Measurements from ENCODE around the gene PACS2.
"Not testable (repeated sequence)": the region's sequence is repeated elsewhere in the genome, so short reads cannot be mapped to it uniquely, and the experiment has no call there.

PACS2 gene

DNA sequence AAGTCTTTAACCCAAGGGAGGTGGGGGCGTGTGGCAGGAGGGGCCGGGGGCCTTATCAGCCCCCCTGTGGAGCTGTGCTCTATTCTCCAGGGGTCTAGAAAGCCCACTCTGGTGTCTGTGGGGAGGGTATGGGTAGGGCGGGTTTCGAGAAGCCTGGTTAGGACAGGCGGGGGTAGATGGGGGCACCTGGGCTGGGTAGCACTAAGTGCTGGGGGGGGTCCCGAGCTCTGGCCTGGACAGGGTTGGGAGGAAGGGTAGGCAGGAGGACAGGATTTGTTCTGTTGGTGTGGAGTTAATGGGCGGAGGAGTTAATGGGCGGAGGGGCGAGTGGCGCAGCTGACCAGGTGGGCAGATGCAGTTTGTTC lies 2.0 kb downstream of the PACS2 start:
- no peak for DNase-seq

DNA sequence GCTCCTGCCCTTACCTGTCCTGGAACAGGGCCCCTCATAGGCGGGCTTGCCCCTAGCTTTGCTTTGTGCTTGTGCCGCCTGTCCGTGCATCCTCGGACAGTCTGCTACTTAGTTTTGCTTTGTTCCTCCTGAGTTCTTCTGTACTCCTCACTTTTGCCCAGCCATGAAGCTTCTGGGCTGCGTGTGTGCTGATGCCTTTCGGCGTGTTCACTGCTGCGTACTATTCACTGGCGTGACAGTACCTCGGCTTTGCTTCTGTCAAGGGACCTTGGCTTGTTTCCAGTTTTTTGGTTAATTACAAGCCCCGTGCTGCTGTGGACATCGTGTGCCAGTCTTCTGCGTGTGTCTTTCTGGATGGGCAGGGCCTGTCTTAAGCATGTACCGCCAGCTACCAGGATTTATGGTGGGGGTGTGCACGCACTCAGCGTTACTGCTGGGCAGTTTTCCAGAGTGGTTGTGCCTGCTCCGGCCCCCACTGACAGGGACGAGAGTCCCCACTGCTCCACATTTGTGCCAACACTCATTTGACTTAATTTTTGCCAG lies 2.5 kb downstream of the PACS2 start:
- no peak for DNase-seq

DNA sequence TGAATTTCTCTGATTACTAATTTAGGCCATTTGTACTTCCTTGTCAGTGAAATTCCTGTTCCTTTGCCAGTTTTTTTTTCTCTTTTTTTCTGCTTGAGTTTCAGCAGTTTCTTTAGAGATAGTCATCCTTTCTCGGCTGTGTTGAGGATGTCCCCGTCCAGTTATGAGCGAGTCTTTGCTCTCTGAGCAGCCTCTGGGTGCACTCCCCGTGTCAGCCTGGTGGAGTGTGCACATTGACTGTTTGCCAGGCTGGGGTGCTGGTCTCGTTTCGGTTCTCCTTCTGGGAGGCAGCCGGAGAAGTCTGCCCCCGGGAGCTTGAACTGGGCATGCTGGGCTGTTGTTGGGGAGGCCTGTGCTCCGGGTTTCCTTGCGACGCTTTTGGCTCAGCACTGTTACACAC lies 3.0 kb downstream of the PACS2 start:
- no peak for DNase-seq

GRCh38 chr14:105322791-105323556 lies 8.4 kb downstream of the PACS2 start:
- DNase-seq: no peak

- no peak for DNase-seq
Observed at GRCh38 chr14:105323663-105324062, 9.1 kb downstream of the PACS2 start.

- no peak for DNase-seq
Observed at GRCh38 chr14:105324080-105324778, 9.7 kb downstream of the PACS2 start.

DNA sequence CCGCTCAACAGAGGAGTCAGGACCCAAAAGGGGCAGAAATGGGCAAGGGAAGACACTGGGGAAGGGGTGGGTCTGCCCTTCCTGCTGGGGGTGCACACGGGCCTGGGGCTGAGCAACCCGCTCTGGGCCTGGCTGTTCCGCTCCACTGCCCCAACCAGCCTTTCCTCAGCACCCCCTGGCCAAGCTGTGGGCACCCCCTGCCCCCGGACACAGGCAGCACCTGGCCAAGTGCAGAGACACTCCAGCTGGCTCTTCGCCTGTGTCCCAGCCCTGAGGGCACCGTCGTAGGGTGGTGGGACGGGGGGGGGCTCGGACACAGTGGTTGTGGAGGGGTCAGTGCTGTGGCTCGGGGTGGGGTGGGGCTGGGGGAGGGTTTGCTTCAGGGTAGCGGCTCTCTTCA lies 10.3 kb downstream of the PACS2 start:
- no peak for DNase-seq

DNA sequence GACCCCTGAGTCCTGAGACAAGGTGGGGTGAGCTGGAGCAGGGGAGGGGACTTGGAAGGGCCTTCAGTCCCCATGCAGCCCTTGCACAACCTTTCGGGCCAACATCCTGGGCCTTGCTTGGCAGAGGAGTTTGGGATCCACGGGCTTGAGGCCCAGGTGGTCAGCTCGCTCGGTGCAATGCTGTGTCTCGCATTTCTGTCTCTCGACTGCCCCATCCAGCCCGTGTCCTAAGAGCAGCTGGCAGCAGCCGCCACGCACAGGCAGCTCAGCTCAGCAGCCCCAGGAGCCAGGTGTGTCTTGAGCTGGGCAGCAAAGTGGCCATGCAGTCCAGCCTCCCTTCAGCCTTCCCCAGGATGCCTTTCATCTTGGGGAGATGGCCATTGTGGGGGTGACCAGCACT lies 10.8 kb downstream of the PACS2 start:
- no peak for DNase-seq

GRCh38 chr14:105325716-105326567 lies 11.4 kb downstream of the PACS2 start:
- no peak for DNase-seq

- DNase-seq: no peak
Observed at GRCh38 chr14:105326568-105326867, 12.0 kb downstream of the PACS2 start.

- DNase-seq: no peak
Observed at GRCh38 chr14:105326891-105327694, 12.5 kb downstream of the PACS2 start.

DNA sequence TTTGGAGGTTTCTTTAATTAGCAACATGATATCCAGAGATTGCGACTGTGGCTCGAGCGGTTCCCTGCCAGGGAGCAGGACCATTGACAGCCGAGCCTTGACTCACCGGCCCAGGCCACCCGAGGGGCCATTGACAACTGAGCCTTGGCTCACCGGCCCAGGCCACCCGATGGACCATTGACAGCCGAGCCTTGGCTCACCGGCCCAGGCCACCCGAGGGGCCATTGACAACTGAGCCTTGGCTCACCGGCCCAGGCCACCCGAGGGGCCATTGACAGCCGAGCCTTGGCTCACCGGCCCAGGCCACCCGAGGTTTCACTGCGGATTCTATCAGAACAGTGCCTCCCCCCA lies 13.1 kb downstream of the PACS2 start:
- not testable (repeated sequence) for DNase-seq

DNA sequence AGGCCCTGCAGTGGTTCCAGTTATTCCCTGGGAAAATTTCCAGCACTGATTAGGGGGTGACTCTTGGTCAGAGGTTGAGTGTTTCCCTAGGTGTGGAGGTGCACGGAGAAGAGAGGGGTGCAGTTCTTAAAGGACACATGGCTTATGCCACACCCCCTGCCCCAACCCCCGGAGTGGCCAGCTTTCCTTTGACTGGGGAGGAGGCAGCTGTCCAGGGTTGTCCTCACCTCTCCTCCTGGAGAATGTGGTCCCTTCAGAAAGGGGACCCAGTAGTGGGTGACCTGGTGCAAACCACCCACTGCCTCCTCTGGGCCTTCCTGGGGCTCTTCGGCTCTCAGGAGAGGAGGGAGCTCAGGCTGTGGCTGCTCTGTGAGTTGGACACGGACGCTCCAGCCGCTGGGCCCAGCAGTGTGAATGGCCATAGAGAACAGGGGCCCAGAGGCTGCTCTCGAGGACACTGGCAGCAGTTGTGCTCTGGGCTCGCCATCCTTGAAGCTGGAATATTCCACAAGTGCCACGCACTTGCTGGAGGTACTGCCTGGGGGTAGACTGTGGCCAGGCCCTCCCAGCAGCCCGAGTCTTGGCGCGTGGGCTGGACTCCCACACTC lies 13.6 kb downstream of the PACS2 start:
- DNase-seq: no peak

DNA sequence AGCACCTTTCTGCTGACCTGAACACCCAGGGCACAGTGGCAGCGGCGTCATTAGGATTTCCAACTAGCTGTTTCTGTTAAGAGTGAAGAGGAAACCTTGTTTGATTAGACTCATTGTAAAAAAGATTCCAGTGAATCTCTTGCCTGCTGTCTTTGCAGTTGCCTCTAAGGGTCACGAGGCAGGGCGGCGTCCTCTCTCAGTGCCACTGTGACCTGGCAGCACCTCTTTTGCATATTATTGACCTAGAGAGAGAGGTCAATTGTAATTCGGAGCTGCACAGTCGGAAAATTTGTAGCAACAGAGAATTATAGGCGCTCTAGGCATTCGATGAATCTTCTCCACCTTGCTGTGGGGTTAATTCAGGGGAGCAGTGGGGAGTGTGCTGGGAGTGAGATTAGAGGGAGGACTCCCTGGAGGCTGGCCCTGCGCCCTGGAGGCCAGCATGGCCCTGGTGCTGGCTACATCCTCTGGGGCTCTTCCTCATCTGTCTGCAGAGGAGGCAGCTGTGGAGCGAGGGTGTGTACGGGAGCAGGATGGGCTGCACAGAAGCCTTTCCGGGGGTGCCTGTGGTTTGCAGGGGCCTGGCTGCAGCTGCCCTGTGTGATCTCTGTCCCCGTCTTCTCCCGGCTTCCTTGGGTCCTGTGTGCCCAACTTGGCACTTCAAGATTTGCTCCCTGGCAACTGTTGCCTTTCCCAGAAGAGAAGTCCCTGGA lies 14.3 kb downstream of the PACS2 start:
- DNase-seq: no peak

GRCh38 chr14:105329411-105330150 lies 15.0 kb downstream of the PACS2 start:
- DNase-seq: no peak

GRCh38 chr14:105330491-105330895 lies 15.9 kb downstream of the PACS2 start:
- no peak for DNase-seq

DNA sequence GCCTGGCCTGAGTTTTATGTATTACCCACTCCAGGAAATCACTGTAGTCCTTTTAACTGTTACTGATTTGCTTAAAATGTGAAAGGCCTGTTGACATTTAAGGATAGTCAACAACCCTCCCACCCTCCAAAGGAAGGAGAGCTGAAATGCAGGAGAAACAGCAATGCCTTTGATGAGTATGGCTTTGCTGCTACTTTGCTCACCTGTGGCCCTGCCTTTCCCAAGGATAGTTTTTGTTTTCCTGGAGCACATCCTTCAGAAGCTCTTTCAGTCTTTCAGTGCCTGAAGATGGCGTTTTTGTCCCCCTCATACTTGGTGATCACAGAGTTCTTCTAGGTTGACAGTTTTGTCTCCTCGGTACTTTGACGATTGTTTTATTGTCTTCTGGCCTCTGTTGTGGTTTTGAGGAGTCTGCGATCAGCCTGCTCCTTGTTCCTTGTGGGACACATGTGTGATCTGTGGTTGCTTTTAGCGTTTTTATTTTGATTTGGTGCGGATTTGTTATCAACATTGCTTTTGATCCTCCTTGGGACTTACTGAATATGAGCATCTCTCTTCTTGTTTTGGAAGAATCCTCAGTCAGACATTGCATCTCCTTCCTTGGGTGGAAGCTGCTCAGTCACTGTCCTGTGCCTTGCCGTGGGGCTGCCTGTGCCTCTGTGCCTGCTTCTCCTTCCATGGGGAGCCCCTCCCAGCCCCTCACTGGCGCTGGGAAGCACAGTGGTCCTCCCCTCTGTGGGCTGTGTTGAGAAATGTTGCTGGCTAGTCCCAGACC lies 17.2 kb downstream of the PACS2 start:
- no peak for DNase-seq

DNA sequence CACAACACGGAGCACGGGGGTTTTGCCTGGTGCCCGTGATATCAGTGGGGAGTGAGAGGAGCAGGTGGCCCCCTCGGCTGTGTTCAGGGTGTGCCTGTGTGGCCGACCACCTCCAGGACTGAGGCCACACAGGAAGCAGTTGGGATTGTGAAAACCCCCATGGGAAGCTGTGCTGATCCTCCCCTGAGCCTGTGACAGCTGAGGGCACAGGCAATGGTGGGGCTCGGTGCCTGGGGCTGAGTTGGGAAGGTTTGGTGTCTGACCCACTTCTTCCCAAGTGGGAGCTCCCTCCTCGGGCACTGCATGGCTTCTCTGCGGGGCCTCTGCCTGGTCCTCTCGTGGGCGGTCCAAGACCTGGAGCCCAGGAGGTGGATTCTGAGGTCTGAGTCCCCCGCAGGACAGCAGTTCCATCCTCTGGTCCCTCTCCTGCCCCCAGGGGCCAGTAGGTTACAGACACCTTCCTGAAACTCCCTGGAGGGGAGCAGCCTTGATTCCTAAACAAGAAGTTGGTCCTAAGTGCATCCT lies 17.9 kb downstream of the PACS2 start:
- DNase-seq: no peak

DNA sequence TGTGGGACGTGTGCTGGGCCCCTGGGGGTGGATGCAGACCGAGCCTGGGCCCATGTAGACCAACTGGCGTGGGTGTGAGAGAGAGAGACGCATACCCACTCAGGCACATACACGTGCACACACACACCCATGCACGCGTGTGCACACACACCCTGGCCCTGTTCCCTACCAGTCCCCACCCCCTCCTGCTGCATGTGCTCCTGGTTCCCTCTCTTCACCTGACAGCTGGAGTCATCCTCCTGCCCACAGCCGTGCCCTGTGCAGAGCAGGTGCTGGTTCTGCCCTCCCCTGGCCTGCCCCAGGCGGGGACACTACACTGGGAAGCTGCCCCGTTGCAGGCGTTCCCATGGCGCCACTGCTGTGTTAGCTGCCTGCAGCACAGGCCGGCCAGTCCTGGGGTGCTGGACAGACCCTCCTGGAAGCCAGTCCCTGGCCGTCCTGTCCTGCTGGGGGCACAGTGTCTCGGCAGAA lies 18.5 kb downstream of the PACS2 start:
- DNase-seq: no peak
